ENCODE results near the gene PYDC2. TPM values are rescaled to one million over a fixed set of nuclear protein-coding genes. Genes with fewer than 3 reads are reported as not detected.

PYDC2 gene
- total and polyA plus RNA-seq, 2 of the 8 experiments (the other 6 are each of a cell fraction or from before 2014, with no cell fraction given), result not detected

- Histone ChIP-seq H3K18ac (ENCODE audit: extremely low read depth, low read length) (no peak overlapping the region), H3K56ac (replicated peaks; ENCODE audit: insufficient read length, low read depth, low read length) (no peak overlapping the region), H2AK5ac (ENCODE audit: low read depth, low read length) (no peak overlapping the region), H3K36me3 (ENCODE audit: control insufficient read depth in 2 of 4, insufficient read depth in 4 of 4, low read length in 3 of 4) (no peaks in the 10 kb centered on the region), H3K23ac (ENCODE audit: insufficient read length) (no peak overlapping the region), H2BK120ac (replicated peaks; ENCODE audit: low read depth, low read length) (no peak overlapping the region), H2BK12ac (ENCODE audit: low read depth, low read length) (no peak overlapping the region), H3K9me3 (ENCODE audit: insufficient read depth in 2 of 2, low read depth in 1 of 2, low read length in 1 of 2) (no peaks in the 10 kb centered on the region), H2BK20ac (ENCODE audit: low read length) (no peak overlapping the region), H3K14ac (ENCODE audit: insufficient read length) (no peak overlapping the region), H2BK15ac (ENCODE audit: low read length) (no peak overlapping the region), H4K20me1 (replicated peaks in 1 of 2; ENCODE audit: control insufficient read depth in 1 of 2, insufficient read depth in 2 of 2, low read length in 2 of 2) (no peaks in the 10 kb centered on the region), H3K79me1 (ENCODE audit: low read depth, low read length) (no peaks in the 10 kb centered on the region), H4K5ac (ENCODE audit: insufficient read length, low read depth, low read length) (no peak overlapping the region), H3K9ac (replicated peaks in 1 of 4; ENCODE audit: extremely low read depth in 1 of 4, low read depth in 3 of 4, low read length in 3 of 4) (no peak overlapping the region), H2AFZ (ENCODE audit: low read length) (0 out of 2 replicates have a peak overlapping the region, but pooled peaks have one; percentile 39), H3K27ac (ENCODE audit: low read depth, low read length) (no peak overlapping the region), H4K91ac (replicated peaks; ENCODE audit: insufficient read length, low read length) (no peak overlapping the region), H4K8ac (ENCODE audit: extremely low read depth, insufficient read depth, low read length) (no peak overlapping the region), H3K4me2 (ENCODE audit: insufficient read depth in 1 of 2, low read depth in 2 of 2, low read length in 2 of 2) (no peak overlapping the region), H3K79me2 (ENCODE audit: control insufficient read depth in 1 of 2, insufficient read depth in 2 of 2, low read length in 2 of 2) (no peaks in the 10 kb centered on the region), H2BK5ac (ENCODE audit: low read depth, low read length) (no peak overlapping the region), H3K27me3 (replicated peaks in 1 of 4; ENCODE audit: control insufficient read depth in 3 of 4, extremely low read depth in 1 of 4, insufficient read depth in 3 of 4, low read length in 3 of 4) (no peaks in the 10 kb centered on the region), H3K4ac (replicated peaks; ENCODE audit: insufficient read length, low read depth, low read length) (no peak overlapping the region), H3K4me3 (ENCODE audit: extremely low read depth in 1 of 4, insufficient read depth in 2 of 4, low read depth in 3 of 4, low read length in 4 of 4) (no peak overlapping the region), H3K23me2 (ENCODE audit: low read depth, low read length) (no peaks in the 10 kb centered on the region), H3K4me1 (replicated peaks in 1 of 4; ENCODE audit: control insufficient read depth in 3 of 4, insufficient read depth in 4 of 4, low read length in 3 of 4) (no peaks in the 10 kb centered on the region)
- ChIA-PET CTCF (ENCODE audit: partially characterized antibody) (interaction anchor here (0.6 to 1.8 kb wide), 5 partner anchors 29 to 585 kb away, joined by 3 to 4 read pairs (median 3); no protein-coding TSS in a partner anchor), POLR2A (ENCODE audit: partially characterized antibody) (no interaction called here)
- FAIRE-seq, result no peak
- 92% methylated on average over 4 of the region's 4 CpGs; no CpG with 5 or more reads in 1 of the 2 experiments for WGBS, 2 experiments (ENCODE audit: extremely low coverage in 1 of 2, insufficient coverage in 1 of 2, insufficient read length in 1 of 2, insufficient replicate concordance in 2 of 2, low coverage in 1 of 2, low lambda C conversion rate in 2 of 2, missing lambda C conversion rate in 1 of 2)
- no peak for DNase-seq (ENCODE audit: low read depth in 1 of 2, low spot score in 2 of 2)
- TF ChIP-seq KDM5A (IDR thresholded peaks at IDR 0.05; ENCODE audit: low read length) (no peak), TCF12 (IDR thresholded peaks at IDR 0.05; ENCODE audit: low read depth, low read length) (no peak), GABPA (IDR thresholded peaks at IDR 0.05; ENCODE audit: borderline replicate concordance, insufficient read depth, low read length) (no peak), CHD2 (IDR thresholded peaks at IDR 0.05; ENCODE audit: low read length) (no peak), PHF8 (conservative IDR thresholded peaks at IDR 0.05; ENCODE audit: low read depth, low read length) (no peak), KDM4A (IDR thresholded peaks at IDR 0.05; ENCODE audit: low read depth, low read length, severe bottlenecking) (no peak), ASH2L (IDR thresholded peaks at IDR 0.05; ENCODE audit: low read length) (no peak)
Observed at GRCh38 chr3:191473661-191474198, 12.8 kb downstream of the PYDC2 start.

All from H1 (cell line).